Testis (tissue), 2 donors: Measurements from ENCODE around the gene GRIK4.

Source experiments
- CTCF ChIP-seq, 3 experiments: fragments of 450-650 bp in 2 of 3; fragments of 200-600 bp in 1 of 3; sonication (generic) in 1 of 3; IDR thresholded peaks; one replicate each; pipeline ENCODE4 v1.5.1; 2016 to 2019; ENCODE audit warnings: antibody characterized with exemption in 3 of 3, mild to moderate bottlenecking in 2 of 3, moderate library complexity in 1 of 3
- POLR2A ChIP-seq: fragments of 450-650 bp; IDR thresholded peaks from one replicate; pipeline ENCODE4 v1.6.1; 2017; ENCODE audit warnings: antibody characterized with exemption, mild to moderate bottlenecking, moderate library complexity

GRCh38 chr11:120574876-120575275, 63.3 kb downstream of the GRIK4 start:
- TF ChIP-seq CTCF (IDR thresholded peaks at IDR 0.05), result no peak
- TF ChIP-seq POLR2A, result no peak
